ENCODE measurements around the gene PDIA4.

PDIA4 gene

DNA sequence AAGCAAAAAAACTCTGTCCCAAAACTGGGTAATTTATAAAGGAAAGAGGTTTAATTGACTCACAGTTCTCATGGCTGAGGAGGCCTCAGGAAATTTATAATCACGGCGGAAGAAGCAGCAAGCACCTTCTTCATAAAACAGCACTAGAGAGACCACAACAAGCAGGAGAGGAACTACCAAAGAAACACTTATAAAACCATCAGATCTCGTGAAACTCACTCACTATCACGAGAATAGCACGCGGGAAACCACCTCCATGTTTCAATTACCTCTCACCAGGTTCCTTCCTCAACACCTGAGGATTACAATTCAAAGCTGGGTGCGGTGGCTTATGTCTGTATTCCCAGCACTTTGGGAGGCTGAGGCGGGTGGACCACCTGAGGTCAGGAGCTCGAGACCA, 48.5 kb downstream of the PDIA4 start:
- TF ChIP-seq POLR2AphosphoS5 (IDR thresholded peaks at IDR 0.05; ENCODE audit: low read depth, low read length) (no peak), TAF1 (IDR thresholded peaks at IDR 0.05; ENCODE audit: borderline replicate concordance, insufficient read depth, low read length) (no peak), FOXP2 (optimal IDR thresholded peaks at IDR 0.05; ENCODE audit: borderline replicate concordance, extremely low read depth, extremely low read length, insufficient read depth) (no peak), SIN3A (IDR thresholded peaks at IDR 0.05; ENCODE audit: borderline replicate concordance, insufficient read depth, low read length) (no peak)
- TF ChIP-seq, protein P1, sequence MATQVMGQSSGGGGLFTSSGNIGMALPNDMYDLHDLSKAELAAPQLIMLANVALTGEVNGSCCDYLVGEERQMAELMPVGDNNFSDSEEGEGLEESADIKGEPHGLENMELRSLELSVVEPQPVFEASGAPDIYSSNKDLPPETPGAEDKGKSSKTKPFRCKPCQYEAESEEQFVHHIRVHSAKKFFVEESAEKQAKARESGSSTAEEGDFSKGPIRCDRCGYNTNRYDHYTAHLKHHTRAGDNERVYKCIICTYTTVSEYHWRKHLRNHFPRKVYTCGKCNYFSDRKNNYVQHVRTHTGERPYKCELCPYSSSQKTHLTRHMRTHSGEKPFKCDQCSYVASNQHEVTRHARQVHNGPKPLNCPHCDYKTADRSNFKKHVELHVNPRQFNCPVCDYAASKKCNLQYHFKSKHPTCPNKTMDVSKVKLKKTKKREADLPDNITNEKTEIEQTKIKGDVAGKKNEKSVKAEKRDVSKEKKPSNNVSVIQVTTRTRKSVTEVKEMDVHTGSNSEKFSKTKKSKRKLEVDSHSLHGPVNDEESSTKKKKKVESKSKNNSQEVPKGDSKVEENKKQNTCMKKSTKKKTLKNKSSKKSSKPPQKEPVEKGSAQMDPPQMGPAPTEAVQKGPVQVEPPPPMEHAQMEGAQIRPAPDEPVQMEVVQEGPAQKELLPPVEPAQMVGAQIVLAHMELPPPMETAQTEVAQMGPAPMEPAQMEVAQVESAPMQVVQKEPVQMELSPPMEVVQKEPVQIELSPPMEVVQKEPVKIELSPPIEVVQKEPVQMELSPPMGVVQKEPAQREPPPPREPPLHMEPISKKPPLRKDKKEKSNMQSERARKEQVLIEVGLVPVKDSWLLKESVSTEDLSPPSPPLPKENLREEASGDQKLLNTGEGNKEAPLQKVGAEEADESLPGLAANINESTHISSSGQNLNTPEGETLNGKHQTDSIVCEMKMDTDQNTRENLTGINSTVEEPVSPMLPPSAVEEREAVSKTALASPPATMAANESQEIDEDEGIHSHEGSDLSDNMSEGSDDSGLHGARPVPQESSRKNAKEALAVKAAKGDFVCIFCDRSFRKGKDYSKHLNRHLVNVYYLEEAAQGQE (IDR thresholded peaks at IDR 0.05; ENCODE audit: insufficient read depth in 1 of 2, low read depth in 2 of 2, low read length in 2 of 2) = no peak

DNA sequence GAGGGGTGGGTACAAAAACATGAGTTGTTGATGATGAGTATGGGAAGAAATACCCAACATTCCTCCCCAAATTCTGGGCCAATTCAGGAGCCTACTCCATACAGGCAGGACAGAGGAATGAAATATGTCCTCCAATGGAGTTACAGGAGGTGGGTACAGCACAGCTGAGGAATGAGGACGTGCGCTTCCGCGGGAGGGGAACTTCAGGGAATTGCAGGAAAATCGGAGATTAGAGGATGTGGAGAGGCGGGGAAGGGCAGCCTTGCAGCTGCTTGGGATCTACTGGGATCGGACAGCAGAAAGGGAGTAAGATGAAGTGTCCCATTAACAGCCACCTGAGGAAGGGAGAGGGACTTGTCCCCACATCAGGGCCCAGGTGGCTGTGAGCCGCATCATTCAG, 50.2 kb downstream of the PDIA4 start:
- TF ChIP-seq TAF1 (IDR thresholded peaks at IDR 0.05; ENCODE audit: borderline replicate concordance, insufficient read depth, low read length) (no peak), SIN3A (IDR thresholded peaks at IDR 0.05; ENCODE audit: borderline replicate concordance, insufficient read depth, low read length) (no peak), FOXP2 (optimal IDR thresholded peaks at IDR 0.05; ENCODE audit: borderline replicate concordance, extremely low read depth, extremely low read length, insufficient read depth) (no peak), POLR2AphosphoS5 (IDR thresholded peaks at IDR 0.05; ENCODE audit: low read depth, low read length) (no peak)
- TF ChIP-seq, protein P1 (IDR thresholded peaks at IDR 0.05; ENCODE audit: insufficient read depth in 1 of 2, low read depth in 2 of 2, low read length in 2 of 2) = no peak

DNA sequence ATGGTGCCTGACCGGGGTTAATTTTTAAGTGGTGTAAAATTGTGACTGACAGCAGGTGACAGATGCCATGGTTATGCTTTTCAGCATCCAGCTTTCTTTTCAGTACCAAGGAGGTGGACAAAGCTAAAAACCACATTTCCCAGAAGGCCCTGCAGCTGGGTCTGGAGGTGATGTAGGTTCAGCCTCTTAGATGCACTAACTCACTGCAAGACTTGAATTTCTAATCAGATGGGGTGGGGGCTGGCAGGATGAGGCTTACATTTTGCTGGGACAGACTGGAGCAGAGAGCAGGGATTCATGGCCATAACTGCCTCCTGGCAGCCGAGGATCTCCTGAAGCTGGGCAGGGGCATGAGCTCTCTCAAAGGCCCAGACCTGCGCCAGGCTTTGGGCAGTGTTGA, 52.4 kb downstream of the PDIA4 start:
- TF ChIP-seq, protein P1 (IDR thresholded peaks at IDR 0.05; ENCODE audit: insufficient read depth in 1 of 2, low read depth in 2 of 2, low read length in 2 of 2) = no peak
- TF ChIP-seq TAF1 (IDR thresholded peaks at IDR 0.05; ENCODE audit: borderline replicate concordance, insufficient read depth, low read length) = no peak
- no peak for TF ChIP-seq SIN3A (IDR thresholded peaks at IDR 0.05; ENCODE audit: borderline replicate concordance, insufficient read depth, low read length)

DNA sequence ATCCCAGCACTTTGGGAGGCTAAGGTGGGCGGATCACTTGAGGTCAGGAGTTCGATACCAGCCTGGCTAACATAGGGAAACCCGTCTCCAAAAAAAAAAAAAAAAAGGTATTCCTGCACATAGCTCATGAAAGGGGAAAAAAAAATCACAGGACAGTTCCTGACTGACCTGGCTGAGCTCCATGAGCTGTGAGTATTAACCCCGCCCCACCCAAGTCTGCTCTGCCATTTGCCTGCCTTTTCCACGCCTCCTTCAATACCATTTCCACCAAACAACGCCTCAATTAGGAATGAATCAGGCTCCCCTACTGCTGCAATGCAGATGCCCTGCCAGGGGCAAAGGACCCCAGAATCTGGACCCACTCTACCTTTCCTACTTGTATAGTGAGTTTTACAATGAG, 55.0 kb downstream of the PDIA4 start:
- no peak for TF ChIP-seq FOXP2 (optimal IDR thresholded peaks at IDR 0.05; ENCODE audit: borderline replicate concordance, extremely low read depth, extremely low read length, insufficient read depth)
- TF ChIP-seq SIN3A (IDR thresholded peaks at IDR 0.05; ENCODE audit: borderline replicate concordance, insufficient read depth, low read length) = no peak
- TF ChIP-seq, protein P1 (IDR thresholded peaks at IDR 0.05; ENCODE audit: insufficient read depth in 1 of 2, low read depth in 2 of 2, low read length in 2 of 2) = no peak
- TF ChIP-seq POLR2AphosphoS5 (IDR thresholded peaks at IDR 0.05; ENCODE audit: low read depth, low read length) = no peak
- TF ChIP-seq TAF1 (IDR thresholded peaks at IDR 0.05; ENCODE audit: borderline replicate concordance, insufficient read depth, low read length) = no peak

DNA sequence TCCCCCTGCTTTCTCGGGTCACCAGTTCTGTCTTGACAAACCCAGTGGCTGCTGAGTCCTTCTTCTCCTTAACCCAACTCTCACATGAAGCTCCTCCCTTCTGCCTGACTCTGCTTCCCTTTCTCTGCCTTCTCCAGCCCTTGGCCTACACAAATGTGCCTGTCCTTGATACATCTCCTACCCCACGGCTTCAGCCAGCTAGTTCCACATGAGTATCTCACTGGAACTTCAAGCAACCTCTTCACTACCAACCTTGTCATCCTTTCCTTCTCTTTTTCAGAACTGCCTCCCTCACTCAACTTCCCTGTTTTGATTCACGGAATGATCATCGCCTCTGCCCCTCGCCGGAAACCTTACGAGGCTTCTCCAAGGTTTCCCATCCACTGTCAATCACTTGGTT, 55.9 kb downstream of the PDIA4 start:
- no peak for TF ChIP-seq SIN3A (IDR thresholded peaks at IDR 0.05; ENCODE audit: borderline replicate concordance, insufficient read depth, low read length)
- TF ChIP-seq FOXP2 (optimal IDR thresholded peaks at IDR 0.05; ENCODE audit: borderline replicate concordance, extremely low read depth, extremely low read length, insufficient read depth) = no peak
- TF ChIP-seq TAF1 (IDR thresholded peaks at IDR 0.05; ENCODE audit: borderline replicate concordance, insufficient read depth, low read length) = no peak
- TF ChIP-seq, protein P1 (IDR thresholded peaks at IDR 0.05; ENCODE audit: insufficient read depth in 1 of 2, low read depth in 2 of 2, low read length in 2 of 2) = no peak
- no peak for TF ChIP-seq POLR2AphosphoS5 (IDR thresholded peaks at IDR 0.05; ENCODE audit: low read depth, low read length)
